Small intestine (tissue), 7 donors: Measurements from ENCODE around the gene PLEKHH3. TPM values are rescaled to one million over a fixed set of nuclear protein-coding genes. Genes with fewer than 3 reads are reported as not detected.
"Not testable (repeated sequence)": the region's sequence is repeated elsewhere in the genome, so short reads cannot be mapped to it uniquely, and the experiment has no call there.

ENCODE experiments used
- DNase-seq, 2 donors: peaks; one replicate each; pipeline versions ENCODE4 v3.0.0 to v3.0.0-alpha.2; 2013
- FAIRE-seq: peaks from 2 replicates; lab custom pipeline; 2012; peaks lifted over from hg19 to GRCh38; lab: Jason Lieb, UNC
- H3K27ac ChIP-seq, 3 donors: one replicate each; pipeline ENCODE4 v1.5.1; 2013; ENCODE audit warnings: low read length in 2 of 3, mild to moderate bottlenecking in 2 of 3, control low read depth in 1 of 3, inconsistent platforms in 1 of 3, low read depth in 1 of 3, moderate library complexity in 1 of 3
- H3K27me3 ChIP-seq, 3 donors: one replicate each; pipeline ENCODE4 v1.6.1; 2013; ENCODE audit warnings: low read length in 3 of 3, inconsistent platforms in 1 of 3; ENCODE audit not compliant: control insufficient read depth in 3 of 3, insufficient read depth in 3 of 3
- H3K36me3 ChIP-seq, 3 donors: one replicate each; pipeline ENCODE4 v1.6.1; 2013; ENCODE audit warnings: low read length in 3 of 3, inconsistent platforms in 1 of 3, low read depth in 1 of 3, mild to moderate bottlenecking in 1 of 3, moderate library complexity in 1 of 3; ENCODE audit not compliant: control insufficient read depth in 3 of 3, insufficient read depth in 2 of 3
- H3K4me1 ChIP-seq, 3 donors: one replicate each; pipeline ENCODE4 v1.6.1; 2013; ENCODE audit warnings: low read length in 2 of 3, inconsistent platforms in 1 of 3, low read depth in 1 of 3, mild to moderate bottlenecking in 1 of 3, moderate library complexity in 1 of 3; ENCODE audit not compliant: control insufficient read depth in 3 of 3, insufficient read depth in 2 of 3
- H3K4me3 ChIP-seq, 3 donors: one replicate each; pipeline ENCODE4 v1.5.1; 2013; ENCODE audit warnings: low read length in 3 of 3, control low read depth in 1 of 3, inconsistent platforms in 1 of 3, low read depth in 1 of 3, mild to moderate bottlenecking in 1 of 3, moderate library complexity in 1 of 3
- H3K9me3 ChIP-seq, 2 donors: one replicate each; pipeline ENCODE4 v1.6.1; 2013; ENCODE audit warnings: low read depth in 1 of 2, low read length in 1 of 2; ENCODE audit not compliant: control insufficient read depth in 2 of 2, insufficient read depth in 1 of 2
- WGBS, 3 donors: extraction: QIAGEN DNeasy Blood & Tissue Kit; methylation state at CpG; one replicate each; pipeline ENCODE4 v1.1.7; 2013; 5-methylcytosine and 5-hydroxymethylcytosine counted together
- polyA plus RNA-seq, 4 donors: library from polyadenylated mRNA; stranded (reverse) in 3 of 4; unstranded in 1 of 4; fragments of 200-250 nt in 3 of 4; fragments of 120-200 nt in 1 of 4; gene quantifications; one replicate each; pipeline versions ENCODE4 v1.2.1 to v1.2.3, GENCODE V29; 2013
- donor health status: healthy with polysubstance abuse.
- donor health status: control.
- donor health status: control.
- donor health status: Bipolar disorder and iron deficiency.
- donor health status: healthy.

The PLEKHH3 gene
- polyA plus RNA-seq, 4 donors = 2.2 to 13.4 (median 9.0) TPM

DNA sequence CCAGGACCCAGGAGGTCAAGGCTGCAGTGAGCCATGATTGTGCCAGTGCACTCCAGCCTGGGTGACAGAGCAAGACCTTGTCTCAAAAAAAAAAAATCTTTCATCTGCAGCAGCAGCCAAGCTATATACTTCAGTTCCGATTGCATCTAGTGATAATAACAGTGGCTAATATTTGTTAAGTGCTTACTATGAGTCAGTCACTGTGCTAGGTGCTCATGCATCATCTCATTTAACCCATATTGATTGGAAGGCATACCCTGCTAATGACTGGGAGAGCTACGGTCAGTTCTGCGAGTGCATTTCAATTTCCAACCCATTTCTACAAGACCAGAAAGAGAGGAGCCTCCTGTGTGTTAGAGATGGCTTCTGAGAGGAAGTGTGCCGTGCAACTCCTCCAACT lies 25.4 kb downstream of the PLEKHH3 start:
- WGBS, 3 donors = 68 to 73% (median 68%) methylated on average over 4 of the region's 4 CpGs
- Histone ChIP-seq H3K36me3 (no peaks in the 10 kb centered on the region), H3K4me1 (peaks cover 0 to 9% (median 0%) of the 10 kb centered on the region in 3 donors), H3K9me3 (no peaks in the 10 kb centered on the region), H3K4me3 (no peak overlapping the region), H3K27me3 (peaks cover 0 to 19% (median 0%) of the 10 kb centered on the region in 3 donors), H3K27ac (no peak overlapping the region)
- DNase-seq (no peak), FAIRE-seq (no peak)

GRCh38 chr17:42647778-42648177 lies 29.0 kb downstream of the PLEKHH3 start:
- no peak for DNase-seq
- Histone ChIP-seq H3K27ac (no peak overlapping the region), H3K4me3 (no peak overlapping the region), H3K9me3 (no peaks in the 10 kb centered on the region), H3K4me1 (no peaks in the 10 kb centered on the region), H3K27me3 (peaks cover 0 to 5% (median 0%) of the 10 kb centered on the region in 3 donors), H3K36me3 (no peaks in the 10 kb centered on the region)
- no peak for FAIRE-seq
- 81 to 85% (median 82%) methylated on average over 5 of the region's 5 CpGs for WGBS, 3 donors

DNA sequence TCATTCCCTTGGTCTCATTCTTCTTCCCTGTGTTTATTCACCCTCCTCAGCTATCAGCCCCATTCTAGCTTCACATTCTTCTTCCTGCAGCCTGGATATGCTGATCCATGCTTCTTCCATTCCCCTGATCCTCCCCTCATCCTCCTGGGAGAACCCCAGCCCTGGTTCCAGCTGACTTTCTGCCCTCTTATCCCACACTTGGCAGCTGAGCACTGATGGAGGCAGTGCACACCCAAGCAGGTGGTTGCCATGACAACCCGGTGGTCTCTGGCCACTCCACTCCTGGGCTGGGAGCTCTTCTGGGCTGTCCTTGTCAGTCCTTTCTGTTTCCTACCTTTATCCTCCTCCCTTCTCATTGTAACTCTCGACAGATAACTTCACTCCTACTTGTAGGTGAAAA lies 34.5 kb downstream of the PLEKHH3 start:
- 31 to 48% (median 34%) methylated on average over 2 of the region's 2 CpGs for WGBS, 3 donors
- no peak for FAIRE-seq

GRCh38 chr17:42640121-42640520 lies 36.7 kb downstream of the PLEKHH3 start:
- H3K9me3 ChIP-seq = no peaks in the 10 kb centered on the region
- H3K27ac ChIP-seq = no peak overlapping the region
- DNase-seq (no peak), FAIRE-seq (no peak)
- H3K4me3 ChIP-seq = no peak overlapping the region
- 87 to 89% (median 88%) methylated on average over 4 of the region's 4 CpGs for WGBS, 3 donors
- H3K36me3 ChIP-seq = no peaks in the 10 kb centered on the region
- peaks cover 0 to 5% (median 0%) of the 10 kb centered on the region in 3 donors for H3K27me3 ChIP-seq
- H3K4me1 ChIP-seq = no peaks in the 10 kb centered on the region

More for the DNA sequence above, 34.5 kb downstream of the PLEKHH3 start:
- Histone ChIP-seq H3K4me1 (no peaks in the 10 kb centered on the region), H3K4me3 (no peak overlapping the region), H3K27ac (no peak overlapping the region), H3K27me3 (peaks cover 0 to 6% (median 0%) of the 10 kb centered on the region in 3 donors), H3K36me3 (no peaks in the 10 kb centered on the region), H3K9me3 (no peaks in the 10 kb centered on the region)
- DNase-seq = no peak

DNA sequence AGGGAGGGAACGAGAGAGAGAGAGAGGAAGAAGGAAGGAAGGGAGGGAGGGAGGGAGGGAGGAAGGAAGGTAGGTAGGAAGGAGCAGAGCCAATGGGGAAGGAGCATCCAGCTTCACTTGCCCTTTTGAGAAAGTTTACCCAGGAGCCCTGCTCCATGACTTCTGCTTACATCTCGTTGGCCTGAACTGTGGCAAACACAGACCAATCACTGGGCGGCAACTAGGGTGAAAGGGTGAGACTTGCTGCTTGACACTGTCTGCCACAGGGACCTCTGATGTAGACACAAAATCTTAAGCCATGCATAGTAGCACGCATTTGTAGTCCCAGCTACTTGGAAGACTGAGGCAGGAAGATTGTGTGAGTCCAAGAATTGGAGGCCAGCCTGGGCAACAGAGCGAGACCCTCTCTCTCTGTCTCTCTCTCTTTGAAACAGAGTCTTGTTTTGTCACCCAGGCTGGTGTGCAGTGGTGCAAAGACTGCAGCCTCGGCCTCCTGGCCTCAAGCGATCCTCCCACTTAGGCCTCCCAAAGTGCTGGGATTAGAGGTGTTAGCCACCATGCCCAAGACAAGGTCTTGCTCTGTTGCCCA lies 37.2 kb downstream of the PLEKHH3 start:
- Histone ChIP-seq H3K9me3 (no peaks in the 10 kb centered on the region), H3K27ac (no peak overlapping the region), H3K4me1 (no peaks in the 10 kb centered on the region), H3K4me3 (no peak overlapping the region), H3K36me3 (no peaks in the 10 kb centered on the region), H3K27me3 (peaks cover 0 to 4% (median 0%) of the 10 kb centered on the region in 3 donors)
- WGBS, 3 donors = 68 to 83% (median 77%) methylated on average over 6 of the region's 7 CpGs
- DNase-seq (no peak), FAIRE-seq (no peak)

- no peaks in the 10 kb centered on the region for H3K4me1 ChIP-seq
- H3K27ac ChIP-seq = peak overlapping the region in 2 of 3 donors; percentile 24 to 66
- H3K4me3 ChIP-seq = no peak overlapping the region
- no peaks in the 10 kb centered on the region for H3K36me3 ChIP-seq
- no peaks in the 10 kb centered on the region for H3K9me3 ChIP-seq
- 21 to 67% (median 50%) methylated on average over 9 of the region's 9 CpGs for WGBS, 3 donors
- DNase-seq (peak; percentile 63 to 86), FAIRE-seq (no peak)
- no peaks in the 10 kb centered on the region for H3K27me3 ChIP-seq
Measured at GRCh38 chr17:42632949-42633444, 43.8 kb downstream of the PLEKHH3 start.

DNA sequence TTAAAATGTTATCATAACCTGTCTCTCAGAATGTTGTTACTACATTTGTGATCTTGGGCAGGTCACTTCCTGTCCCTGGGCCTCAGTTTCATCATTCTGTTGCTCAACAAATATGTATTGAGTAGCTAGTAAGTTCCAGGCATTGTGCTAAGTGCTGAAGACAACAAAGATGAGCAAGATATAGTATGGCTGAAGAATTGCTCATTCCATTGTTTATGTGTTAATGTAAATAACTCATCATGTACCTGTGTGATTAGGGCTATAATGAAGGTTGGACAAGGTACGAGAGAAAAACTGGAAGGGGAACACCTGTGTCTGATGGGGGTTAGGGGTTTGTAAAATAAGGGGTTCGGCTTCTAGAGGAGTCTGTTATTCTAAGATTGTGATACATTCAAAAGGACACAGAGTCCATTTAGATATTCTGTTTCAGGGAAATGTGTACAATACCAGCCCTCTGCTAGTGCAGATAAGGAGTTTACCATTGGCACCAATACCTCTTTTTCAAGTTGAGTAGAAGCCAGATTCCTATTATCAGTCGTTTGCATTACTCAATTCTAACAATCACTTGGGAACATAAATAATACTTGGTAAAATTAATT lies 47.3 kb downstream of the PLEKHH3 start:
- H3K9me3 ChIP-seq = no peaks in the 10 kb centered on the region
- no peak overlapping the region for H3K4me3 ChIP-seq
- 43 to 60% (median 44%) methylated on average over 3 of the region's 3 CpGs for WGBS, 3 donors
- no peaks in the 10 kb centered on the region for H3K27me3 ChIP-seq
- no peaks in the 10 kb centered on the region for H3K36me3 ChIP-seq
- DNase-seq (no peak), FAIRE-seq (no peak)
- no peak overlapping the region for H3K27ac ChIP-seq
- no peaks in the 10 kb centered on the region for H3K4me1 ChIP-seq

DNA sequence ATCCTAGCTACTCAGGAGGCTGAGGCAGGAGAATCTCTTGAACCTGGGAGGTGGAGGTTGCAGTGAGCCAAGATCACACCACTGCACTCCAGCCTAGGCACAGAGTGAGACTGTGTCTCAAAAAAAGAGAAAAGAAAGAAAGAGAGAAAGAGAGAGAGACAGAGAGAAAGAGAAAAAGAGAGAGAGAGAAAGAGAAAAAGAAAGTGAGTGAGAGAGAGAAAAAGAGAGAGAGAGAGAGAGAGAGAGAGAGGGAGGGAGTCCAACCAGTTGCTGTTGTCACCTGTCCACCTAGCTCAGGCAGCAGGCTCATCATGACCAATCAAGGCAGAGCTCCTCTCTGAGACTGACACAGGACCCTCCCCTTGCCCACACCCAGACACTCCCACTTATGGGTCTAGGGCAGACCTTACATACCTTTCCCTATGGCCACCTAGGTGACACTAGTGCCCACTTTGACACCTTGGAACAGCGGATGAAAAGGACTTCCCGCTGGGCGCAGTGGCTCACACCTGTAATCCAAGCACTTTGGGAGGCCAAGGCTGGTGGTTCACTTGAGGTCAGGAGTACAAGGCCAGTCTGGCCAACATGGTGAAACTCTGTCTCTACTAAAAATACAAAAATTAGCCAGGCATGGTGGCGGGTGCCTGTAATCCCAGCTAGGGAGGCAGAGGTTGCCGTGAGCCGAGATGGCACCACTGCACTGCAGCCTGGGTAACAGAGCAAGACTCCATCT lies 49.6 kb downstream of the PLEKHH3 start:
- DNase-seq, H3K27me3 ChIP-seq, H3K4me1 ChIP-seq, H3K27ac ChIP-seq, H3K36me3 ChIP-seq, H3K4me3 ChIP-seq, FAIRE-seq, H3K9me3 ChIP-seq: not testable (repeated sequence)
- WGBS, 3 donors = 92 to 98% (median 94%) methylated on average over 6 of the region's 6 CpGs
